AG10803 (cell line): ENCODE results near the gene LIPC.
A peak's percentile ranks its signal among the peaks of the same experiment; 100 is the strongest.

ENCODE experiments used
- DNase-seq: peaks from one replicate; pipeline ENCODE4 v3.0.0; 2010; ENCODE audit warnings: low read depth
- H3K4me3 ChIP-seq: 2 replicates; pipeline ENCODE4 v1.5.1; 2011; ENCODE audit warnings: mild to moderate bottlenecking, low read length, control low read depth
- TF ChIP-seq, protein P1 (sequence below): conservative IDR thresholded peaks from 2 replicates; pipeline ENCODE4 v1.5.1; 2011; ENCODE audit warnings: mild to moderate bottlenecking, low read length, control low read depth, inconsistent platforms

The LIPC gene

GRCh38 chr15:58398071-58398470 lies 33.7 kb upstream of the LIPC start:
- no peak overlapping the region for H3K4me3 ChIP-seq
- DNase-seq: no peak
- TF ChIP-seq, protein P1, sequence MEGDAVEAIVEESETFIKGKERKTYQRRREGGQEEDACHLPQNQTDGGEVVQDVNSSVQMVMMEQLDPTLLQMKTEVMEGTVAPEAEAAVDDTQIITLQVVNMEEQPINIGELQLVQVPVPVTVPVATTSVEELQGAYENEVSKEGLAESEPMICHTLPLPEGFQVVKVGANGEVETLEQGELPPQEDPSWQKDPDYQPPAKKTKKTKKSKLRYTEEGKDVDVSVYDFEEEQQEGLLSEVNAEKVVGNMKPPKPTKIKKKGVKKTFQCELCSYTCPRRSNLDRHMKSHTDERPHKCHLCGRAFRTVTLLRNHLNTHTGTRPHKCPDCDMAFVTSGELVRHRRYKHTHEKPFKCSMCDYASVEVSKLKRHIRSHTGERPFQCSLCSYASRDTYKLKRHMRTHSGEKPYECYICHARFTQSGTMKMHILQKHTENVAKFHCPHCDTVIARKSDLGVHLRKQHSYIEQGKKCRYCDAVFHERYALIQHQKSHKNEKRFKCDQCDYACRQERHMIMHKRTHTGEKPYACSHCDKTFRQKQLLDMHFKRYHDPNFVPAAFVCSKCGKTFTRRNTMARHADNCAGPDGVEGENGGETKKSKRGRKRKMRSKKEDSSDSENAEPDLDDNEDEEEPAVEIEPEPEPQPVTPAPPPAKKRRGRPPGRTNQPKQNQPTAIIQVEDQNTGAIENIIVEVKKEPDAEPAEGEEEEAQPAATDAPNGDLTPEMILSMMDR: no peak

DNA sequence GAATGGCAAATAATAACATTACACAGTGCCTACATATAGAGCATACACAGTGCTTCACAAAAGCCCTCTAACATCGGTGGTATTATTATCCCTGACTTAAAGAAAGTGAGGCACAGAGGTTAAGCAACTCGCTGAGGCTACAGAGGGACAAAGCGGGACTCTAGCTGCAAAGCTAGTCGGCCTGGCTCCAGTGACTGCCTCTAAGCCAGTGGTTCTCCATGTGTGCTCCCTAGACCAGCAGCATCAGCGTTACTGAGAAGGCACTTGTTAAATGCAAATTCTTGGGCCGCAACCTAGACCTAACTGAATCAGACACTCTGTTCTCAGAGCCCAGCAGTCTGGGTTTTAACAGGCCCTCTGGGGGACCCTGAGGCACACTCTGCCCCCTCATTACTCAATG lies 33.1 kb upstream of the LIPC start:
- TF ChIP-seq, protein P1: no peak
- DNase-seq: no peak
- no peak overlapping the region for H3K4me3 ChIP-seq

- TF ChIP-seq, protein P1: no peak
- no peak for DNase-seq
- H3K4me3 ChIP-seq: no peak overlapping the region
Observed at GRCh38 chr15:58399739-58400138, 32.1 kb upstream of the LIPC start.

DNA sequence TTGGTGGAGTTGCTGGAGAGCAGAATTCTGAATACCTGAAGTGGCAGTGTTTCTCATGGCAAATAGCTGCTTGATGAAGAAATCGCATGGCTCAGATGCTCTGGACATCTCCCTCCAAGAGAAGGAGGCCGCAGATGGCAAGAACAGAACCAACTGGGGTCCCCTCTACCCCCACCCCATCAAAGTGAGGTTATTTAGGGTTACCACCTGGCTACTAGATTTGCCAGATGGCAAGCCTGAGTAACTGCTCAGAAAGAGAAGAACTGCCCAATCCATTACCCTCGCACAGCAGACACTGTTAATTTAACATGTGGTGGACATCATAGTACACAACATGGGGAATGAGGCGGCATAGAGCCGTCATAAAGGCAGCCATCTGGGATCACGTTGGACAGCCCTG lies 30.5 kb upstream of the LIPC start:
- DNase-seq: no peak
- TF ChIP-seq, protein P1: no peak
- no peak overlapping the region for H3K4me3 ChIP-seq

DNA sequence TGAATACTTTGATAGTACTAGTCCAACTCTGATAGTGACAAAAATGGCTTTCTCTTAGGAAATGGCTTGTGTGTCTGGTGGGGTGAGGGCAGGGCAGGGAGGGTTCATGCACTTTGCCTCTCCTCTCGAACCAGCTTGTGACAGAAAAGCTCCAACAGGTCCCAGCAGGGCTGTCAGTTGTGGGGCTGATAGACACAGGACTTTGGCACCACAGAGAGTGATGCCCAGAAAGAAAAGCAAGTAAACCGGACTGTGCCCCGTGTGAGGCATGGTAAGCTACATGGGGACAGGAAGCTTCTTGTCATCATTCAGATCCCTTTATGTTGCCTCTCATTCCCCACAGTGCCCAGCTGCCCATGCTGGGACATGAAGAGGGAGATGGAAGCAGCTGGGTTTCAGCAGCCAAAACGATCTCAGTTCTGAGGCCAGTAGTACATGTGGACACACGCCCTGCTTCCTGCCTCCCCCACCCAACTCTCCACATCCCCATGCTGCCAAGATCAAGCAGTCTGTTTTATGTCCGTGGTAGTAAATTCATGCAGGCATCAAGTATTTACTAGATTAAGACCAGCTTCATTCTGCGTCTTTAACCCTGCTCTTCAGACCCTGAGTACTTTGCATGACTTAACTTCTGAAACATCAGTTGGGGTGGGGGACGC lies 29.7 kb upstream of the LIPC start:
- TF ChIP-seq, protein P1: no peak
- peak; percentile 19 for DNase-seq
- H3K4me3 ChIP-seq: no peak overlapping the region

GRCh38 chr15:58403581-58403980 lies 28.2 kb upstream of the LIPC start:
- H3K4me3 ChIP-seq: no peak overlapping the region
- TF ChIP-seq, protein P1: no peak
- DNase-seq: no peak

DNA sequence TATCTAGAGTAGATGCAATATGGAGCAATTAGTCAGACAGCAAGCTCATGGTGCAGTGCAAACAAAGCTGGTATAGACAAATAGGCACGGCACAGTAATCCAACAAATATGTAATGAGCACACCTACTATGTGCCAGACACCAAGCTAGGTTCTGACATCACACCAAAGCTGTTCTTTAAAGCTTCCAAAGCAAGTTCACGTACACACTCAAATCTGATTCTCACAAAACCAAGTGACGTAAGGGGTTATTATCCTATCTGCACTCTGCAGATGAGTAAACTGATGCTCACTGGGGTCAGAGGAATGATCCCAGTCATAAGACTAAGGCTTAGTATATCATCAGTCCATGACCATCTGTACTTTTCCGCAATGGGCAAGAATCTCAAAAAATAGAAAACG lies 27.8 kb upstream of the LIPC start:
- DNase-seq: no peak
- H3K4me3 ChIP-seq: no peak overlapping the region
- TF ChIP-seq, protein P1: no peak
